Thymus (tissue), 11 donors: ENCODE data around the gene BTBD16. TPM values are rescaled to one million over a fixed set of nuclear protein-coding genes. Genes with fewer than 3 reads are reported as not detected.

Source experiments
- DNase-seq, 9 donors: peaks; one replicate each; pipeline ENCODE4 v3.0.0-alpha.2; 2013; ENCODE audit warnings: low spot score in 9 of 9, low read depth in 6 of 9, missing footprints in 1 of 9
- H3K27ac ChIP-seq, 2 donors: one replicate each; pipeline ENCODE4 v1.5.1; 2013; ENCODE audit warnings: control low read depth in 1 of 2, low read depth in 1 of 2, low read length in 1 of 2, mild to moderate bottlenecking in 1 of 2, moderate library complexity in 1 of 2
- H3K27me3 ChIP-seq, 2 donors: one replicate each; pipeline ENCODE4 v1.5.1; 2013; ENCODE audit warnings: low read length in 1 of 2; ENCODE audit not compliant: control insufficient read depth in 2 of 2, insufficient read depth in 1 of 2
- H3K36me3 ChIP-seq, 2 donors: one replicate each; pipeline ENCODE4 v1.5.1; 2013; ENCODE audit warnings: low read length in 1 of 2, mild to moderate bottlenecking in 1 of 2, moderate library complexity in 1 of 2; ENCODE audit not compliant: control insufficient read depth in 2 of 2, insufficient read depth in 2 of 2
- H3K4me1 ChIP-seq, 2 donors: one replicate each; pipeline ENCODE4 v1.5.1; 2013; ENCODE audit warnings: low read length in 2 of 2; ENCODE audit not compliant: control insufficient read depth in 2 of 2, insufficient read depth in 2 of 2
- H3K4me3 ChIP-seq, 2 donors: one replicate each; pipeline ENCODE4 v1.5.1; 2013; ENCODE audit warnings: low read length in 2 of 2, control low read depth in 1 of 2, mild to moderate bottlenecking in 1 of 2
- H3K9me3 ChIP-seq, 2 donors: one replicate each; pipeline ENCODE4 v1.5.1; 2013; ENCODE audit warnings: low read length in 1 of 2, mild to moderate bottlenecking in 1 of 2; ENCODE audit not compliant: control insufficient read depth in 2 of 2, insufficient read depth in 1 of 2
- WGBS: extraction: QIAGEN DNeasy Blood & Tissue Kit; methylation state at CpG from one replicate; pipeline ENCODE4 v1.1.7; 2013; 5-methylcytosine and 5-hydroxymethylcytosine counted together
- polyA plus RNA-seq: library from polyadenylated mRNA; stranded (reverse); fragments of 200-250 nt; gene quantifications from one replicate; pipeline ENCODE4 v1.2.3, GENCODE V29; 2013
- total RNA-seq: library from RNA; stranded (reverse); fragments of 120-200 nt; gene quantifications from one replicate; pipeline ENCODE4 v1.2.4, GENCODE V29; 2013
- donor health status: healthy.

The BTBD16 gene
- total and polyA plus RNA-seq, 2 donors: 0.14 to 1.2 TPM

DNA sequence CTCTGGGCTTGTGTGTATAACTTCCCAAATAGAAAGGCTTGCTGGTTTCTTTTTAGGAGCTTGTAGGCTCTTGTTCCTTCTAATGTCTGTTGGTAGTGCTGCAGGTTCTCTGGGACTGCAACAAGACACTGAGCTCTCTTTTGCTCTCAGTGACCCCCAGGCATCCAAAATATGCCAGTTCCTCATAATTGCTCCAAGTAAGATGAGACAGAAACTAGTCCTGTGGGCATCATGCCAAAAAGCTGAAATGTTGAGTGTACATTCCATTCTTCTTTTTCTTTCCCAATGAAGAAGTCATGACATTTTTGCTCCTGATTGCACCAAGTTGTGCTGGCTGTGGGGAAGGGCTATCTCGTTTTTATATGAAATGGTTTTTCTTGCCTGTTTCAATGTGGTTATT, 7.1 kb upstream of the BTBD16 start:
- 81% methylated on average over 1 of the region's 1 CpG for WGBS
- Histone ChIP-seq H3K4me1 (no peaks in the 10 kb centered on the region), H3K27me3 (no peaks in the 10 kb centered on the region), H3K27ac (no peak overlapping the region), H3K36me3 (no peaks in the 10 kb centered on the region), H3K4me3 (no peak overlapping the region), H3K9me3 (no peaks in the 10 kb centered on the region)
- DNase-seq: no peak

DNA sequence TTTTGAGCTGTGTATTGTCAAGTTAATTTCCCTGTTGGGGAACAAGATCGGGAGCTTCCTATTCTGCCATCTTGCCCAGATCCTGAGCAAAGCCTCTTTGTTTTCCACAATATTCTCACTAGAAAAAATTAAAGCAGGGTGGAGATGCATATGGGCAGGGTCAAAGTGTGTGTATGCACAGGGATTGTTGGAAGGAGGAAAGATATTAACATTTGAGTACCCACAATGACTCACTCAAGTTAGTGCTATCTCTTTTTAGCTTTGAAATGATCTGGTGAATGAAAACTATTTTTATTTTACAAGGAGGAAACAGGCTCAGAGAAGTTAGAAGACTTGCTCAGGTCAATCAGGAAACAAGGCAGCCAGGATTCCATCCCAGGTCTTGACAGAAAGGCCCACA, 6.7 kb upstream of the BTBD16 start:
- Histone ChIP-seq H3K4me1 (no peaks in the 10 kb centered on the region), H3K9me3 (no peaks in the 10 kb centered on the region)
- WGBS: 94% methylated on average over 1 of the region's 1 CpG

GRCh38 chr10:122264931-122265330, 6.2 kb upstream of the BTBD16 start:
- H3K27ac ChIP-seq: no peak overlapping the region
- DNase-seq: no peak

More for the DNA sequence above, 6.7 kb upstream of the BTBD16 start:
- Histone ChIP-seq H3K27me3 (no peaks in the 10 kb centered on the region), H3K27ac (no peak overlapping the region), H3K4me3 (no peak overlapping the region), H3K36me3 (no peaks in the 10 kb centered on the region)
- DNase-seq: no peak

DNA sequence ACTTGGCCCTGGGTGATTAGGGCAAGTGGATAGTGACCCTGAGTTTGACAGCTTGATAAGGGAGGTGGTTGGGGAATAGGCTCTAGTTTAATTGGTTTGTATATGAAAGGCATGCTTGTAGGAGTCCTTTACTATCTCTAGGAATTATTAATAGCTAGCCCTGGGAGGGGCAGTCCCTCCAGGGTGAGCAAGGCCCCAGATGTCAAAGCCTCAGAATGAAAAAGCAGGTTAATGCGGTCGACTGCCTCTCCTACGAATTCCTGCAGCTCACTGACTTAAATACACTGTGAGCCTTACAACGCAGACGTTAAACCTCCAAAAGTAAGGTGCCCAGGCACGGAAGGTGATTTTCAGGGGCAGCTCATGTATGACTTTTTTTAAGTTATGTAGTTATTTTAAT, 5.2 kb upstream of the BTBD16 start:
- no peak overlapping the region for H3K4me3 ChIP-seq
- no peak overlapping the region for H3K27ac ChIP-seq
- no peaks in the 10 kb centered on the region for H3K36me3 ChIP-seq
- 95% methylated on average over 6 of the region's 6 CpGs for WGBS
- no peaks in the 10 kb centered on the region for H3K4me1 ChIP-seq
- no peak for DNase-seq
- no peaks in the 10 kb centered on the region for H3K9me3 ChIP-seq
- H3K27me3 ChIP-seq: no peaks in the 10 kb centered on the region

More at GRCh38 chr10:122264931-122265330, 6.2 kb upstream of the BTBD16 start:
- 96% methylated on average over 8 of the region's 8 CpGs for WGBS
- H3K36me3 ChIP-seq: no peaks in the 10 kb centered on the region
- no peaks in the 10 kb centered on the region for H3K27me3 ChIP-seq
- no peak overlapping the region for H3K4me3 ChIP-seq
- H3K4me1 ChIP-seq: no peaks in the 10 kb centered on the region
- H3K9me3 ChIP-seq: no peaks in the 10 kb centered on the region

DNA sequence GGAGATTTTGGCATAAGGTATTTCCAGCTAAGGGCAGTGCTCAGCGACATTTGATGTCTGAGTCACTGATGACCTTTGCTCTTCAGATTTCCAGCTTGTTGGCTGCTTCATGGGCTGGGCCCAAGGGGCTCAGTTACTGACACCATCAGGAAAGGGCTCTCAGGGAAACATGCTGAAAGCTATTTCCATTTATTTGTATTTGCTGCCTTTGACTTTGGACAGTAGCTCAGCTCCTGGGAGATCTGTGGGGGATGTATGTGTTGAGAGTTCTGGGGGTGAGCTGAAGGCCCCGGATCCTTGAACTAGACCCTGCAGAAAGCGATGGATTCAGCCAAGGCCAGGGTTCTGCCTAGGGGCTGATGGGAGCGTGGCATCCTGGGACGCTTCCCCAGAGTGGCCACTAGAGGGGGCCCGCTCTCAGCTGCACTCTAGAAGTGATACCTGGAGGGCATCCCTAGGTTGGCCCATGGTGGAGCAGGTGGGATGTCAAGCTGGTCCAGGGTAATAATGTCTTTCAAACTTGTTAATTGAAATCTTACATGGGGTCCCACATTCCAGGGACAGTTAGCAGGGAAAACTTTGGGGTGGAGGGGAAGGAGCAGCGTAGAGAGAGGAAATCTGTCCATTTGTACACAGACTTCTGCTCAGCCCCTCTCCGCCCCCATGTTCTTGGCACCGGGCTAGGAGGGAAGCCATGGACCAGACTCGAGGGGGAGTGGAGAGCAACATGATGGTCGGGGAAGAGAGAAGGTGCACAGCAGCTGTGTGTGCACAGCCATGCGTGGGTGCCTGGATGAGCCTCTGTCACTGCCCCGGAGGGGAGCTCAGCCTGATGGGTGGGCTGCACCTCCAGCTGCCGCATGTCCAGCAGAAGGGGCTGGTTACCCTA, 3.0 kb upstream of the BTBD16 start:
- no peaks in the 10 kb centered on the region for H3K36me3 ChIP-seq
- no peaks in the 10 kb centered on the region for H3K27me3 ChIP-seq
- DNase-seq: peak in 5 of 9 donors; percentile 5 to 38 (median 18)
- H3K9me3 ChIP-seq: no peaks in the 10 kb centered on the region
- H3K4me1 ChIP-seq: no peaks in the 10 kb centered on the region
- H3K27ac ChIP-seq: no peak overlapping the region
- no peak overlapping the region for H3K4me3 ChIP-seq
- WGBS: 60% methylated on average over 14 of the region's 14 CpGs

GRCh38 chr10:122269059-122269687, 1.9 kb upstream of the BTBD16 start:
- no peaks in the 10 kb centered on the region for H3K9me3 ChIP-seq
- H3K36me3 ChIP-seq: no peaks in the 10 kb centered on the region
- H3K27me3 ChIP-seq: no peaks in the 10 kb centered on the region
- H3K4me1 ChIP-seq: no peaks in the 10 kb centered on the region
- no peak overlapping the region for H3K4me3 ChIP-seq
- WGBS: 87% methylated on average over 10 of the region's 10 CpGs
- H3K27ac ChIP-seq: no peak overlapping the region
- no peak for DNase-seq

GRCh38 chr10:122273966-122274545, 3.0 kb downstream of the BTBD16 start:
- WGBS: 77% methylated on average over 10 of the region's 10 CpGs
- Histone ChIP-seq H3K4me1 (no peaks in the 10 kb centered on the region), H3K4me3 (no peak overlapping the region), H3K27me3 (no peaks in the 10 kb centered on the region), H3K36me3 (no peaks in the 10 kb centered on the region), H3K27ac (no peak overlapping the region), H3K9me3 (no peaks in the 10 kb centered on the region)
- DNase-seq: no peak

DNA sequence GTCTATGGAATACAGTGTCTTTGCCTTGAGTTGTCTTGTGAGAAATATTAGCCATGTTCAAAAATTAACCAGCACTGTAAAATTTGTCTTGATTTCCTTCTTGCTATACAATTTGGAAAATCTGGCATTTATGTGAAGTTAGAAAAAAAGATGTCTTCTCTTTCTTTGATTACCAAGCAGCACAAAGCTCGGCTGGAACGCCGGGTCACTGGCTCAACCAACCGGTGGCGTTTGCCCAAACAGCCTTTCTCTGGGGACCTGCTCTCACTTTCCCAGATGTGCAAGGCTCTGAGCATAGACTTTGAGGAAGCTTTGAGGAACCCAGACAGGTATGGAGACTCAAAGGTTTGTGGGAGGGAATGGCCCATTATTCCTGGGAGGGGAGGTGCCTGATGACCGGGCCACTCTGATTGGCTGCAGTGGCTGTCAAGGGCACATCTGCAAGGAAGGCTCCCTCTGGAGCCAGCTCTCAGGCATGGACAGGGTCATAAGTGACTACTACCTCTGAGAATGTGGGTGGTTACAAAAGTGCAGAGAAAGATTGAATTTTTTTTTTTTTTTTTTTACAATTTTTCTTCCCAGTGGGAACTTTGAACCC, 5.6 kb downstream of the BTBD16 start:
- Histone ChIP-seq H3K27me3 (no peaks in the 10 kb centered on the region), H3K4me1 (no peaks in the 10 kb centered on the region), H3K9me3 (no peaks in the 10 kb centered on the region), H3K36me3 (no peaks in the 10 kb centered on the region), H3K27ac (no peak overlapping the region), H3K4me3 (no peak overlapping the region)
- 98% methylated on average over 6 of the region's 6 CpGs for WGBS
- DNase-seq: no peak
